Measurements from ENCODE around the gene SOX10. TPM values are rescaled to one million over a fixed set of nuclear protein-coding genes. Genes with fewer than 3 reads are reported as not detected.
A peak's percentile ranks its signal among the peaks of the same experiment; 100 is the strongest.

The SOX10 gene
- total RNA-seq, 2 experiments from 2014 or later: not detected

- peaks cover 16% of the 10 kb centered on the region for H3K4me1 ChIP-seq (ENCODE audit: insufficient read depth, low read length, poor library complexity, severe bottlenecking)
- ChIA-PET POLR2A (interaction anchor here (0.6 to 1.6 kb wide), 6 partner anchors 13 to 75 kb away, joined by 3 to 7 read pairs (median 4); no protein-coding TSS in a partner anchor), CTCF (ENCODE audit: unreplicated experiment) (interaction anchor here (0.6 kb wide), 1 partner anchor 255 kb away, joined by 3 read pairs; no protein-coding TSS in a partner anchor)
- H2AFZ ChIP-seq (ENCODE audit: low read length): no peak overlapping the region
- H3K9me3 ChIP-seq (ENCODE audit: low read length): no peaks in the 10 kb centered on the region
- peaks cover 7% of the 10 kb centered on the region for H4K20me1 ChIP-seq (ENCODE audit: insufficient read depth, low read length)
- intact Hi-C loops (cut with micrococcal nuclease; ENCODE audit: unreplicated experiment): no loop called here
- DNase-seq (ENCODE audit: low spot score): no peak
- peaks cover 15% of the 10 kb centered on the region for H3K79me2 ChIP-seq (ENCODE audit: insufficient read depth, low read depth, low read length)
- H3K4me3 ChIP-seq (ENCODE audit: low read depth, low read length, poor library complexity, severe bottlenecking): peak overlapping the region; percentile 98
- TF ChIP-seq CTCF (conservative IDR thresholded peaks at IDR 0.05; ENCODE audit: low read length) (no peak), EZH2phosphoT487 (IDR thresholded peaks at IDR 0.05; ENCODE audit: borderline replicate concordance, low read depth, low read length) (no peak)
- H3K9me2 ChIP-seq (ENCODE audit: insufficient read depth, low read length): no peaks in the 10 kb centered on the region
- H3K27ac ChIP-seq (ENCODE audit: low read depth, low read length, poor library complexity, severe bottlenecking): no peak overlapping the region
- H3K4me2 ChIP-seq (ENCODE audit: low read length): peak overlapping the region; percentile 89
- H3K36me3 ChIP-seq (ENCODE audit: insufficient read depth, low read length): peaks cover 36% of the 10 kb centered on the region
- no TSS peak for BruUV-seq (replicated peaks)
Observed at GRCh38 chr22:37954686-37955085, 29.7 kb downstream of the SOX10 start.

- no TSS peak for BruUV-seq (replicated peaks)
- no peak within 1 kb of the TSS for H3K27ac ChIP-seq (ENCODE audit: low read depth, low read length, poor library complexity, severe bottlenecking)
Observed at GRCh38 chr22:37953437-37954179, 30.7 kb downstream of the SOX10 start, which contains the start of the genes C22orf23 and POLR2F. Gene C22orf23, minus strand, starts transcription at chr22:37953601. Its CDS starts 452 bp downstream, at chr22:37953149. Gene POLR2F, plus strand, starts transcription at chr22:37953699. Its CDS starts 89 bp downstream, at chr22:37953788.

More at GRCh38 chr22:37953437-37954179, 30.7 kb downstream of the SOX10 start, which contains the start of the genes C22orf23 and POLR2F:
- H4K20me1 ChIP-seq (ENCODE audit: insufficient read depth, low read length): peaks cover 7% of the 10 kb centered on the region
- peaks cover 16% of the 10 kb centered on the region for H3K4me1 ChIP-seq (ENCODE audit: insufficient read depth, low read length, poor library complexity, severe bottlenecking)
- TF ChIP-seq CTCF (conservative IDR thresholded peaks at IDR 0.05; ENCODE audit: low read length) (peak; percentile 22; the same call in 1 of the 2 replicates), EZH2phosphoT487 (IDR thresholded peaks at IDR 0.05; ENCODE audit: borderline replicate concordance, low read depth, low read length) (no peak)
- ChIA-PET CTCF (ENCODE audit: unreplicated experiment) (interaction anchor here (0.7 kb wide), 1 partner anchor 20 kb away, joined by 3 read pairs; no protein-coding TSS in a partner anchor), POLR2A (interaction anchor here (0.7 to 1.6 kb wide), 3 partner anchors 14 to 57 kb away, joined by 3 to 7 read pairs (median 5); no protein-coding TSS in a partner anchor)
- peaks cover 15% of the 10 kb centered on the region for H3K79me2 ChIP-seq (ENCODE audit: insufficient read depth, low read depth, low read length)
- peak within 1 kb of the TSS; percentile 89 for H3K4me2 ChIP-seq (ENCODE audit: low read length)
- intact Hi-C loops (cut with micrococcal nuclease; ENCODE audit: unreplicated experiment): no loop called here
- H3K36me3 ChIP-seq (ENCODE audit: insufficient read depth, low read length): peaks cover 25% of the 10 kb centered on the region
- H2AFZ ChIP-seq (ENCODE audit: low read length): peak within 1 kb of the TSS; percentile 84
- peak within 1 kb of the TSS; percentile 98 for H3K4me3 ChIP-seq (ENCODE audit: low read depth, low read length, poor library complexity, severe bottlenecking)
- DNase-seq (ENCODE audit: low spot score): peak; percentile 97
- H3K9me3 ChIP-seq (ENCODE audit: low read length): no peaks in the 10 kb centered on the region
- H3K9me2 ChIP-seq (ENCODE audit: insufficient read depth, low read length): no peaks in the 10 kb centered on the region

Measured in OCI-LY7 (cell line).